Measurements from ENCODE around the gene GCLC.

GRCh38 chr6:53593001-53593488 lies 48.1 kb upstream of the GCLC start:
- TF ChIP-seq SP1 (IDR thresholded peaks at IDR 0.05) (no peak), FOXA1 (IDR thresholded peaks at IDR 0.05) (no peak)
